Ureter (tissue), 1 donor: ENCODE data around the gene MICAL3. TPM values are rescaled to one million over a fixed set of nuclear protein-coding genes. Genes with fewer than 3 reads are reported as not detected.

ENCODE experiments used
- DNase-seq: peaks from one replicate; pipeline ENCODE4 v3.0.0-alpha.2; 2020; ENCODE audit warnings: low spot score
- total RNA-seq: library from RNA; stranded (reverse); gene quantifications from one replicate; pipeline ENCODE4 v1.2.4, GENCODE V29; 2023
- donor health status: DM: yes; HTN: yes; CAD: no.

The MICAL3 gene
- total RNA-seq, 1 donor from 2014 or later = 67.1 TPM

DNA sequence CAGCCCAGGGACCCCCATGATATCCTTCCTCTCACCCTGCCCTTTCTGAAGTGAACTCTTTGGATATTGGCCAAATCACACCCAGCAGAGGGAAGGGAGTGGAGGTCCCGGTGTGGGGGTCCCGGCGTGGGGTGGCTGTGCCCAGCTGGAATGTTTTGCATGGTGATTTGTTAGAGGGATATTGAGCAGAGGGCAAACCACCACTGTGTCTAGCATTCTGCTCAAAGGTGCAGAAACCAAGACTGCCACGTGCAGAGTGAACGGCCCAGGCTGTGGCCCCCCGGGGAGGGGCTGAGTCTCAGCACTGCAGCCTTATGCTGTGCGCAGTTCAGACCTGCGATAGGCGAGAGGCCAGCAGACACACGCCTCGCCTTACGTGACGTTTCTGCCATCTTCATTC lies 242.2 kb downstream of the MICAL3 start:
- DNase-seq = no peak

DNA sequence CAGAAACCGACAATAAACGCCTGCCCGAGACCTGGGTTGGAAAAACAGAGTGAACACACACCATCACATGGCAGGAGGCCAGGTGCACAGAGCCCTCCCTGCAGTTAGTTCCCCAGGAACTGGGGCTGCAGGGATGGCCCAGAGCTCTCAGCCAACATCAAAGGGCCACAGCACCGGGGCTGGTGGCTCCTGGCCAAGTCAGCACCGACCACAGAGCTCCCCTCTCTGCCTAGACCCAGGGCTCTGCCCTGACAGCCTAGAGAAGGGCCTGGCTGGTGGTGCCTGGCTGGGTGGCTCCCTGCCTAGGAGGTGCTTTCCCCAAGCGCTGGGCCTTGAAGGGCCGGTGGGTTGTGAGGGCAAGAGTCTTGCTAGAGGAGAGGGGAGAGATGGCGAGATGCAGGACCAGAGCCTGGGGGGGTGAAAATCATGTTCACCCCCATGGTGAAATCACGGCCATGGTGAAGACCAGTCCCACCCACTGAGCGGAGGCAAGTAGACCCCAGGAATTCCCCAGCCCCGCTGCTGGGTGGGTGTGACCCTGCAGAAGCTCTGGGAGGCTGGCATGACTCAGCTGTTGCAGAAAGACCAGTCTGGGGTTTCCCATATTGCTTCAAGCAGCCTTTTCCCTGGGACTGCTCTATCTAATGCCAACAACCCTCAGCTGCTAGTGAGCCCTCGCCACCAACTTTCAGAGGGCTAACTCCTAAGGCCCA lies 242.9 kb downstream of the MICAL3 start:
- no peak for DNase-seq

DNA sequence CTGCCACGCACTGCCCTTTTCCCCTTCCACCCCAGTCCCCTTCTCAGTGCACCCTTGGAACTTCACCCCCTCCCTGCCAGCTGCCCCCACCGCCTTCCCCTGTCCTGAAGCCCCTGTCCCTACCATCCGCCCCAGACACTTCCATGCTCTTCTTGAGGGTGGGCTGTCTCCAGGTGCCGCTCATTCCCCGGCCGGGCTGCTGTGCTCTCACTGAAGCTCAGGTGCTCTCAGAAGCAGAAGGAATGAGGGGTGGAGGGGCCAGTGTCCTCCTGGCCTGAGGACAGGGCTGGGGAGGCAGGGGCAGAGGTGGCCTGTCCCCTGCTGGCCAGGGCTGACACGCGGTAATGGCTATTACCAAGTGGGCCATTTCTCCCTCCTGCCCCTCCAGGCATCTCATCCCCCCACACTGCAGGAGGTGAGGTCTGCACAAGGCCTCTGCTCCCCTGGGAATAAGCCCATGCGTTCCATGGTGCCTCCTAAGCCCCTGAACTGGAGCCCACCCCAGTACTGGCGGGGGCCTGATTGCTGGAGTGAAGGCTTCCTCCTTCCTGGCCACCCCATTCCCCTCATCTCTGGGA lies 243.5 kb downstream of the MICAL3 start:
- no peak for DNase-seq

DNA sequence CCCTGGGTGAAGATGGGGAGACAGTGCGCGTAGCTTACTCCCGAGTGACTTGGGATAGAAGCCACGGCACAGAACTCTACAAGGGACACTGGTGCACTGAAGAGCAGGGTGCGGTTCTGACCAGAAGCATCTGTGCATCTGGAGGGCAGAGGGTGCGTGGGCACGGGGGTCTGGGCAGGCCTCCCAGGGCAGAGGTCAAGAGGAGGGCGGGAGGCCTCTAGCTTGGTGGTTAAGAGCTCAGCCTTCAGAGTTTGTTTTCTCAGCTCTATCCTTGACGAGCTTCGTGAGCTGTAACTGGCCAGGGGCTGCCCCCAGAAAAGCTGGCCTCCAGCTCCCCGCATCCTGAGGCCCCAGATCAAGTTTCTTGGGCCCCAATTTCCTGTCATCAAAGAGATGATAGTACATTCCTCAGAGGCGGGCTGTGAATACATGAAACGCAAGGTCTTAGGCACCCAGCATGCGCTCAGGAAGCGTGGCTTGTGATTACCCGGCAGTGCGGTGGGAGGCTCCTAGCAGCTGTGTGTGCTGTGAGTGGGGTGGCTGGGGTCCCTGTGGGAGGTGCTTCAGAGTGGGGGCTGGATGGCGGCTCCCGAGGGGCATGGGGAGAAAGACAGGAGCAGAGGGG lies 244.1 kb downstream of the MICAL3 start:
- no peak for DNase-seq

GRCh38 chr22:17779286-17780115 lies 244.9 kb downstream of the MICAL3 start:
- DNase-seq = no peak

DNA sequence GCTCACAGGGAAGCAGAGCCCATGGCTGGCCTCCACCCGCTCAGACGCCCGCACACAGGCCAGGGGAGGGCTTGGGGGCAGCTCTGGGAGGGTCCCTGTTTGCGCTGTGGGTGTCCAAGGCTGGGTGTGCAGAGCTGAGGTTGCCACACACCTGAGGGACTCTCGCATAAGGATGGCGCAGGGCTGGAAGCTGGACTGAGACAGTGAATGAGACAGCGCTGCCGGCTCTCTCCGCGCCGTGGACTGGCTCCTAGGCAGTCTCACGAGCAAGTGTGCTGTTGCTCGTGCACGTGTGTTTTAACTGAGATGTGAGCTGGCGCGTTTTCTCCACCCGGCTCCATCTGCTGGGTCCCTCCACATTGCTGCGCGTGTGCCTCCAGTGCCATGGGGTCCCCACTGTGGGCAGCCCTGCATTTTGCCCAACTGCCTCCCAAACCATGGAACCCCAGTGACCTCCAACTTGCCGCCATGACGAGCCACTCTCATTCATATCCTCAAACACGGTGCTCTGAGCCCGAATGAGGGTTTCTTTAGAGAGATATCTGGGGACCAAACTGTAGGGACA lies 245.9 kb downstream of the MICAL3 start:
- DNase-seq = no peak

DNA sequence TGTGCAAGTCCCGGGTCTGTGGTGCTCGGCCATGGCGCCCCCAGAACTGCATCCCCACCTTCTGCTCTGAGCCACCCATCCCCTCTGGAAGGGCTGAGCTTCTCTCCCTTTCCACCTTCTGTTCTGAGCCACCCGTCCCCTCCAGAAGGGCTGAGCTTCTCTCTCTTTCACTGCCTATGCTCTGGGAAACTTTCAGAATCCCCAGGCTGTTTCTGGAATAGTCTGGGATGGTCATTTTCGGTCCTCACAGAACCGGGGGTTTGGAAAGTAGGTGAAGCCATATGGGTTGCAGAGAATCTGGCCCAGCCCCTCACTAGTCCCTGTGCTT lies 246.7 kb downstream of the MICAL3 start:
- DNase-seq = no peak

DNA sequence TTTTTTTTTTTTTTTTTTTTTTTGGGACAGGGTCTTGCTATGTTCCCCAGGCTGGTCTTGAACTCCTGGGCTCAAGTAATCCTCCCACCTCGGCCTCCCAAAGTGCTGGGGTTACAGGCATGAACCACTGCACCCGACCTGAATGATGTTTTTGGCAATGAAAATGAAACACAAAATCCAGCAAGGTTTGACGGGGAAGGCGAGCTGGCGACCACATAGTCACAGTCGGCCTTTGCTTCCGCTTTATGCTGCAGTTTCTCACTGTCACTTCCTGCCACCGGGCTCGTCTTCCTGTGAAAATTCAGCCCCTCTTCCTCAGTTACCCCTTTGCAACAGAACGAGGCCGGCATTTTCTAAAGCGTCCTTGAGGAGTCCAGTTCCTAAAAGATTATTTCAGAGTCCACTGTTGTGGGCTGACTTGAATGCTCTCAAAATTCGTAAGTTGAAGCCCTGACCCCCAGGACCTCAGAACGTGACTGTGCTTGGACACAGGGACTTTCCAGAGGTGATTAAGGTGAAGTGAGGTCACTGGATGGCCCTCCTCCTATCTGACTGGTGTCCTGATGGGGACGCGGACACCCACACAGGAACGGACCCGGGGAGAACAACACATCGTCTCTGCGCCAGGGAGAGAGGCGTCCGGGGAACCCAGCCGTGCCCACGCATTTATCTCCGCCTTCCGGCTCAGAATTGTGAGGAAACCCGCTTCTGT lies 247.2 kb downstream of the MICAL3 start:
- no peak for DNase-seq

DNA sequence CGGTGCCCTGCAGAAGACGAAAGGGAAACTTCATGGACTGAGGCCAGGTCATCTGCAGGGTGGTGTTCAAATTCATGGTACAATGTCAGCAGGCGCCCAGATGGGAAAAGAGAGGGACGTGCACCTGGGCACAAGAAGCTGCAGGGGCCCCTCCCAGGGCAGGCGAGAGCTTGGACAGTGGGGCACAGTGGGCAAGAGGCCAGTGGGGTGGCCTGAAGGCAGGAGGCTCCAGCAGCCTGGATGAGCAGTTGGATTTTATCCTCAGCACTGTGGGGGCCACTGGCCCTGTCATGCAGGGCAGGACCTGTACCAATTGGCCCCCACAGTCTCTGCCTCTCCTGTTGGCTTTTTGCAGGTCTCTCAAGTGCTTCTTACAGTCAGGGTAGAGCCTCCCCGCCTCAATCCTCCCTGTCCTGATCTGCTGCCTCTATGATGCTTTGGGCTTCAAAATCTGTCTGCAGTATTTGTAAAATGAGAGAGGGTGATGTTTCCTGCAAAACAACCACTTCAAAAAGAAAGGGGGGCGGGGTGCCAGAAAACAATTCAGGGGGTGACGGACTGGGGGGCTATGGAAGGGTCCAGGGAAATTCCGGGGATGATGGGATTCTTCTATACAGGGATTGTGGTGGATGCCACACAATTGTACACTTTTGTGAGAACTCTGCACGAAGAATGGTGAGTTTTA lies 248.4 kb downstream of the MICAL3 start:
- no peak for DNase-seq

GRCh38 chr22:17774926-17775685 lies 249.3 kb downstream of the MICAL3 start:
- DNase-seq = no peak

- no peak for DNase-seq
Observed at GRCh38 chr22:17774206-17774925, 250.0 kb downstream of the MICAL3 start, which contains the start of gene BID. TSS of gene BID (minus strand) at chr22:17774469. CDS start at chr22:17750116, 24,353 bp downstream.

DNA sequence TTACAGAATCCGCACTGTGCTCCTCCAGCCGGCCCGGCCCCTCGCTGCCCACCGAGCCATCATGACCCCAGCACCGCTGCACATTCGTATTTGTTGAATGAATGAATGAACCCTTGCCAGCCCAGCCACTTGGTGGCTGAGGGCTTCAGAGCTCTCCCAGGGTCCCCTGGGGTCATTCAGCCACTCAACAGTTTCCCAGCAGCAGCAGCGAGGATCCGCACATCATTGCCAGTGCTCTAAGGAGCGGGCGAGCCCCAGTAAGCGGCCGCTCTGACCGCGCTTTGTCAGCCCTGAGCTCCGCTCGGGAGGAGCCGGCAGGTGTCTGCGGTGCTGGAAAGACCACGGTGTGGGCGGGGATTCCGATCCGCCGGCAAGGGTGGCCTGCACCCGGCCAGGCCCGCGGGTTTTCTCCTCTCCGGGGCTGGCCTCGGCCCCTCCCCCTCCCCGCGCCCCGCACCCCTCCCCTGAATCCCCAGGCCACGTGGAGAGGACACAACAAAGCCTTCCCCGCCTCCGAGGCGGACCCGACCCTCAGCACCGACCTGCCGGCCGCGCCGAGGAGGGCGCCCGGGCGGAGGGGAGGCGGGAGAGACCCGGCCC lies 250.7 kb downstream of the MICAL3 start:
- DNase-seq = no peak

DNA sequence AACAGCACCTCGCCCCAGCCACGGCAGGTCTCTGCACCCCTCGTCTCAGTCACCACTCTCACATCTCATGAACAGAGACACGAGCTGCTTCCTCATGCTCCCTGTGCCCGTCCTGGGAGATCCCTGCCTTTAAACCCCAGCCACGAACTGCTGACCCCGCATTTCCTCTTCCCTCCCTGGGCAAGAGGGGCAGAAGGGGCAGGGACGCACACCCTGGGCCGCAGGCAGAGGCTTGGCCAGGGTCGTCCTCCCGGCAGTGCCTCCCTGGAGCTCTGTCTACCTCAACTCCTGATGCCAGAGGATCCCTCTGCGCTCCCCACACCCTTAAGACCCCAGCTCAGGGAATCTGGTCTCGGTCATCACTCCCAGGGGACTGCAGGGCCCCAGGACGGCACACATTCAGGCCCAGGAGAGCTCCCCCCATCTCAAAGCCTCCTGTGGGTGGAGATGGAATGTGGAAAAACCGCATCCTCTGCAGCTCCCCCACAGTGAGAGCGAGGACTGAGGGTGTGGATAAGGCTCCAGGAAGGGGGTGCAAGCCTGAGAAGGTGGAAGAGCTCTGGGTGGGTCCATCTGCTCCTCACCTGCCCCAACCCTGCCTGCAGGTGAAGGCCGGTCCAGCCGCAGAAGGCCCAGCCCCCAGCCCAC lies 251.3 kb downstream of the MICAL3 start:
- peak; percentile 70 for DNase-seq

DNA sequence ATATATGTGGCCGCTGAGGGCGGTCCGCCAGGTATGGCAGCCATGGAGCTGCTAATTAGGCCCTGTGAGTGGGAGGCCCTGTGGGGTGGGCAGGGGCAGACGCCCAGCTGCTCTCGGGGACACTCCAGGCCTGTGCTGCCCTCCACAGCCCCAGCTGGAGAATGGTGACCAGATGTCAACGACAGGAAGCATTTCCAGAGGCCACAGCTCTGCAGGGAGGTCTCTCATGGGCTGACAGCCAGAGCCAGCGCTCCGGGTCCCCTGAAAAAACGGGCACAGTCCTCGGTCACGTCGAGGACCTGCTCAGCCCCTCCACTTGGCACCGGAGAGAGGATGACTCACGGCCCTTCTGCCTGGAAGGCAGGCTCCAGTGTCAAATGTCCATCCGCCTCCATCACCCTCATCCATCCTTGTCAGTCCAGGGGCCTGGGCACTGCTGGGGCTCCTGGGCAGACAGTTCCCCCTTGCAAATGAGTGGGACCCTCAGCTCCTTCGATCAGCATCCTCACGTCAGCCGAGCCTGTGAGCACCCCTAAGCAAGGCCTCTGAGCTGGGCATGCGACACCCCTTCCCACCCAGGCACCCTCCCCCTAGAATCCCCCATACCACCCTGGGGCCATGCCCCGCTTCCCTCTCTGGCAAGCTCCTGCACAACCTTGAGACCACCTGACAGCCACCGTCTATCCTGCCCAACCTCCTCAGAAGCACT lies 252.0 kb downstream of the MICAL3 start:
- no peak for DNase-seq

DNA sequence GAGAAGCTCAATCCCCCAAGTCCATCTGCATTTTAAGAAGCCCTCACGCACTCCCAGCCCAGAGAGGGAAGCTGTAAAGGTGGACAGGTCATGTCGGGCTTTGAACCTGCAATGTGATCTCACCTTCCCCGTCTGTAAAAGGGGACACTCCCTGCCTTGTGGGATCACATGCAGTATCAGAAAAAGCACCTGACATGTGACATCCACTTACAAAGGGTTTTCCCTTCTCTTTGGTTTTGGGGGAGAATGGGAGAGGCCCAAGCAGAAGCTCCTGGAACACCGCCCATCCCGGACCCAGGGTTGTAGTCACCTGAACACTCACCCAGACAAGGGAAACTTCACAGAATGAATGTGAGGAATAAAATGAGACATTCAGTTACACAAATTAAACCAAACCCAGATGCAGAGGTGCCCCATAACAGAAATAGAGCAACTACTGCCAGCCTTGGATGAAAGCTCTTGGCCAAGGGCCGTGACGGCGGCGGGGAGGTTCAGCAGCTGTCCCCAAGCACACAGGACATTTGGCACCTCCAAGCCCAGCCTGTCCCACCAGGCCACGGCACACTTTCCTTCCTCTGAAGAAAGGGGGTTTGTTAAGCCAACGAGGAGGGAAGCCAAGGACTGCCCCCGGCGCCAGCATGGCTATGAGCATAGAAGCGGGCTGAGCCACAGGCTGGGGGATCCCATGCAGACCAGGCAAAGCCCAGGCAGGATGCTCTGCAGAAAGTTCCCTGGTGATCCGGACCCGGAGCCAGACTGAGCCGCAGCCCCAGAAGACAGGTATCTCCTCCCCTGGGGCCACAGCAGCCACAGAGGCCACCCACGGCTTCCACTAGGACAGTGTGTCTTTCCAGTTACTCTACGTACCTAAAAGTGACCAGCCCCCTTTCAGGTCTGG lies 253.9 kb downstream of the MICAL3 start:
- no peak for DNase-seq

DNA sequence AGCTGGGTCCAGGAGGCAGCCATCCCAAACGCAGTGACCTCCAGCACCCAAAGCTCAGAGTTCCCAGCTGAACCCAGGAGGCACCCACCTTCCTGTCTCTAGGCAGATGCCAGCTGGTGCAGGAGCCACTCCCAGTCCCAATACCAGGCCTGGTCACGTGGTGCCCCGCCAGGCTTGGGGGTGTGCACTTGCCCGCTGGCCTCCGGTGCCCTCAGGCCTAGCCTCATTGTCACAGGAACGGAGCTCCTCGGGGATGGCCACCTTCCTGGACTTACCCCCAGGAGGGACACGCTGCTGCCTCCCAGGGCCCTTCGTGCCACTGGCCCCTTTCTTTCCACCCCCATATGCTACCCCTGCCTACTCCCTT lies 254.7 kb downstream of the MICAL3 start:
- DNase-seq = no peak
